GM18873 (cell line): Measurements from ENCODE around the gene NRXN3.

Source experiments
- ATAC-seq: cut with Tn5 transposase; IDR thresholded peaks from one replicate; pipeline ENCODE4 v1.9.1; 2021; ENCODE audit warnings: mild to moderate bottlenecking, moderate library complexity, moderate number of reproducible peaks; ENCODE audit not compliant: unreplicated experiment, low FRiP score

The NRXN3 gene

GRCh38 chr14:78849952-78850351, 679.8 kb downstream of the NRXN3 start:
- ATAC-seq = no peak

GRCh38 chr14:78851189-78851588, 681.0 kb downstream of the NRXN3 start:
- no peak for ATAC-seq

GRCh38 chr14:78852040-78852439, 681.9 kb downstream of the NRXN3 start:
- ATAC-seq = no peak

- ATAC-seq = no peak
These were observed 687.8 kb downstream of the NRXN3 start for GRCh38 chr14:78857974-78858373.

GRCh38 chr14:78863143-78863542, 693.0 kb downstream of the NRXN3 start:
- ATAC-seq = no peak

GRCh38 chr14:78872837-78873236, 702.7 kb downstream of the NRXN3 start:
- ATAC-seq = no peak

- ATAC-seq = no peak
These were observed 703.4 kb downstream of the NRXN3 start for GRCh38 chr14:78873581-78873980.

GRCh38 chr14:78875049-78875448, 704.9 kb downstream of the NRXN3 start:
- no peak for ATAC-seq

GRCh38 chr14:78885884-78886283, 715.7 kb downstream of the NRXN3 start:
- no peak for ATAC-seq

- ATAC-seq = no peak
These were observed 727.3 kb downstream of the NRXN3 start for GRCh38 chr14:78897443-78897842.

GRCh38 chr14:78902010-78902623, 731.9 kb downstream of the NRXN3 start:
- no peak for ATAC-seq

GRCh38 chr14:78904094-78904493, 733.9 kb downstream of the NRXN3 start:
- no peak for ATAC-seq

- ATAC-seq = no peak
These were observed 747.3 kb downstream of the NRXN3 start for GRCh38 chr14:78917462-78917861.

- no peak for ATAC-seq
These were observed 751.7 kb downstream of the NRXN3 start for GRCh38 chr14:78921856-78922255.

- ATAC-seq = no peak
These were observed 757.1 kb downstream of the NRXN3 start for GRCh38 chr14:78927261-78927660.

- no peak for ATAC-seq
These were observed 763.0 kb downstream of the NRXN3 start for GRCh38 chr14:78933166-78933565.

GRCh38 chr14:78933948-78934524, 763.9 kb downstream of the NRXN3 start:
- ATAC-seq = no peak

GRCh38 chr14:78946949-78947348, 776.8 kb downstream of the NRXN3 start:
- no peak for ATAC-seq

GRCh38 chr14:78947681-78948080, 777.5 kb downstream of the NRXN3 start:
- no peak for ATAC-seq

- ATAC-seq = no peak
These were observed 780.5 kb downstream of the NRXN3 start for GRCh38 chr14:78950649-78951048.

- no peak for ATAC-seq
These were observed 781.4 kb downstream of the NRXN3 start for GRCh38 chr14:78951602-78952001.

- ATAC-seq = no peak
These were observed 789.6 kb downstream of the NRXN3 start for GRCh38 chr14:78959674-78960264.
